Stimulated activated CD4-positive, alpha-beta T cell treated with anti-CD3 and anti-CD28 coated beads, Interleukin-4, amount 100 ng/mL, for 24 hours (primary cell): ENCODE data around the gene HEPHL1.

Experiments
- DNase-seq: peaks from one replicate; pipeline ENCODE4 v3.0.0-alpha.2; 2020

The HEPHL1 gene

DNA sequence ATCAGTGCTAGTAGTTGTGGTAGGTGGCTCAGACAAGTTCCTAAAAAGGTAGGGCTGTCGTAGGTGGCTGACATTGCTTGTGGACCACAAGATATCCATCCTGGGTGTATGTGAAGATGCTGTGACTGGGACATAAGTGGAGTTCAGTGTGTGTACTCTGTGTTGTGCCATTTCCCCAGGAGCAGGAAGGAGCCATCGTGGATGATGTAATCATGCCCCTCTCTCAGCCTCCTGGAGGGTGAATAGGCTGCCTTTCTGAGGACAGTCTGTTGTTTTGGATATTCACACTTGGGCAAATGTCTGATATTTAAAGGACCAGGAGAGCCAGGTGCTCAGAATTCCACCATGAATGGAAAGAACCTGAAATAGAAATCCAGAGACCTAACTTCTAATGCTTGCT, 2.7 kb downstream of the HEPHL1 start:
- DNase-seq, result no peak

DNA sequence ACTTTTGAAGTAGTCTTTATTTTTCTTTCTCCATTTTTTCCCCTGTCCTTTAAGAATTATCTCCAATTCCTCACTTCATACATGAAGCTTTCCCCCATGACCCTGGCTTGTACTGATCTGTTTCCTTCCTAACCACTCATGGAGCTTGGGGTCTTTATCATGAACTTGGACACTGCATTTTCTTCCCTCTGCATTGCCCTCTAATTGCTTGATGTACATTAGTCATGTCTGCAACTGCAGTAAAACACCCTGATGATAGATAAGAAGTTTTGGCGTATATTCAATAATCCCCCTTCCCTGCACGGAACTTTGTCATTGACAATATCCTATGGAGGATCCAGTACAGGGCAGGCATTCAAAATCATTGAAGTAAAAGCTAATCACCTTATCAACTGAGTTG, 3.4 kb downstream of the HEPHL1 start:
- DNase-seq, result no peak

DNA sequence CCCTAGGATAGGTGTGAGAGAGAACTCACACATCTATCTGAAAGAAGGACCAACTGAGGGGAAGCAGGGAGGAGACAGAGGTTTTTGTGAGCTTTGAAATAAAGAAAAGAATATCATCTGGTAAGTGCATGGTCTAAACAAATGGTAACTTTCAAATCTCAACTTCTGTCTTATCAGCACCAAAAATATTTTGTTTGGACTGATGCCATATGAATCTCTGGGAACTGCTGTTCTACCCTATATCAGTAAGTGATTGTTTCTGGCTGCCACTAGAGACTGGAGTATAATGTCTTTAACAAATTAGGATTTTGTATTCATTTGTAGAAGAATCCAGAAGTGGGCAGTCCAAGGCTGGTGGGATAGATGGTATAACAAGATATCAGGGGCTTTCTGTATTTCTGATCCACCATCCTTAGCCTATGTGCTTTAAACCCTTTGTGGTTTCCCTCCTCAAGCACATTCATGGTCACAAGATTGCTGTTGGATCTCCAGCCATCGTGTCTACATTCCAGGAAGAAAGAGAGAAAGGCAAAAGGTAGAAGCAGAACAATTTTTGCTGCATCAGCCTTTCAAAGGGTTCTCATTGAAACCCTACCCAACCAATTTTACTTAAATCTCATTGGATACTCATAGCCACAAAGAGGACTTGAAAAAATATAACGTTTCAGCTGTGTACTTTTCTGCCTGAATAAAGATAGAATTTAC, 4.7 kb downstream of the HEPHL1 start:
- DNase-seq, result no peak

DNA sequence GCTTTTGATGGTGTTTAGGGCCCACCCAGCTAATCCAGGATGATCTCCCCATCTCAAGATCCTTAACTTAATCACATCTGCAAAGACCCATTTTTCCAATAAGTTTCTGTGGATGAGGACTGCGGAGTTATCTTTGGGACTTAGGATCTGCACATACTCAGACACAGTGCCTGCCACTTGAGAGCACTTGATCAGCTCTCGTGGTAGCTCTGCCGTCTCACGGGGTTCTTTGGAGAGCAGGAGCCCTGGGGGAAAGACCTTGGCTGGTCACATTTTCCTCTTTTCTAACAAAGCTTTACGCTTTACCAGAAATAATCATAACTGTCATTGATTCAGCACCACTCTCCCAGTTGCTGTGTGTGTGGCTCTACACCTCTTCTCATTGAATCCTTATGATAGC, 6.1 kb downstream of the HEPHL1 start:
- DNase-seq, result no peak

DNA sequence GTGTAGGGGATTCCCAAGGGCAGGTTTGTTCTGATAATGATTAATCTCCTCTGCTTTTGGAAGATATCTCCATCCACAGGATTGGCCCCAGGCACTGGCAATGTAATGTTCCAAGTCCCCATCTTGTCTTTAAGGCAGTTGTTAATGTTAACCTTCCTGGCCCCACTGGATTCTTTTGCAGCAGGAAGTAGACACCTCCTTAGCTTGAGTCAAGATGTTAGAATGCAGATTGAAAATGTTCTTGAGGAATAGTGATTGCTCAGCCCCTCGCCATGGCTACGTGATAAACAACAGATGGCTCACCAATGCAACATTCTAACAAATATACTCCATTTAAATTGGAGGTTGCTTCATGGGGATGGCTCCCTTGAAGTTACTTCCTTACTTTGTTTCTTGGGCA, 7.3 kb downstream of the HEPHL1 start:
- DNase-seq, result no peak

DNA sequence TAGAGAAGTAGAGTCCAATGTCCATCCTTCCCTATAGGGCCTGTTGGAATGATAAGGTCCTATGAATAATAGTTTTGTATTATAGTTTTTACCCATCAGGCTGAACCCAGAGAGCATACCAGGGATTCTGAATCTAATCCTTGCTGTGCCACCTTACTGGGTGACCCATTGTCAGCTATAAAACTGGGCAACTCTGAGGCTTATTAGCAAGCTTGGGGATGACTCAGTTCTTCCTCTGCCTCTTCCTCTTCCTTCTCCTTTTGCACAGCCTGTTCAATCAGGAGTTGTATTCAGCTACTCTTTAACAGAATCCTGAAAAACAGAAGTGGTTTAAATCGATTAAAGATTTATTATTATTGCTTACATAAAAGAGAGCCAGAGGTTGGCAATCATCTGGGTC, 8.9 kb downstream of the HEPHL1 start:
- DNase-seq, result no peak

DNA sequence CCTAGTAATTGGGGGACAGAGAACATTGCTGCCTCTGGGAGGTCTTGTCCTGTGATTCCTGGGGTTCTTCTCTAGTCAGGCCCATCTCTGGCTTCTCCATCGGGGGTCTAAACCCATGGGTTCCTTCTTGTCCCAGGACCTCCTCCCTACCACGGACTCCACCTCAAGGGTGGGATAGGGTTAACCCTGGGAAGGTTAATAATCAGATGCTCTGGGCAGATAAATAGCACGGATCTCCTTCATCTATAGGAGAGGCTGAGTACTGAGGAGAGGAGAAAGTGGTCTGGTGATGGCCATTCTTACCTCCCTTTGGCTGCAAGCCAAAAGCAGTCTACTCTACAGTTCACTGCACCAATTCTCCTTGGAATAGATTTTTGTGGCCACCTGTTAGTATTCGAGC, 10.5 kb downstream of the HEPHL1 start:
- no peak for DNase-seq

DNA sequence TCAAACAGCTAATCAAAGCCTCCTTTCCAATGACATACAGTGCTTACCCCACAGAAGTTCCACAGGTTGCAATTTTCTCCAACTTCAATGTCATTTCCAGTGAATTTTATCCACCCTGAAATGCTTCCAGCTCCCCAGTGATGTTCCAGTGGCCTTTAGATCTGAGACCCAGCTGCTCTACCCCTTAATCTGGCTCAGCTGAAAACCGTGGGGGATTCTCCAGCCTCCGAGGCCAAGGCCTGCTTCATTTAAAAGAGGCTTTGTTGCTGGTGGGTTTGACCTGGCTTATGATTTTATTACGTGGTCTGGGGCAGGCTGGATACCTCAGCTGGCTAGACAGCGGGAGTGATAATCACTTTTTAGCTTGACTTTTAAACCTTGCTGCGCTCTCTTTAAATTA, 10.9 kb downstream of the HEPHL1 start:
- DNase-seq, result no peak

DNA sequence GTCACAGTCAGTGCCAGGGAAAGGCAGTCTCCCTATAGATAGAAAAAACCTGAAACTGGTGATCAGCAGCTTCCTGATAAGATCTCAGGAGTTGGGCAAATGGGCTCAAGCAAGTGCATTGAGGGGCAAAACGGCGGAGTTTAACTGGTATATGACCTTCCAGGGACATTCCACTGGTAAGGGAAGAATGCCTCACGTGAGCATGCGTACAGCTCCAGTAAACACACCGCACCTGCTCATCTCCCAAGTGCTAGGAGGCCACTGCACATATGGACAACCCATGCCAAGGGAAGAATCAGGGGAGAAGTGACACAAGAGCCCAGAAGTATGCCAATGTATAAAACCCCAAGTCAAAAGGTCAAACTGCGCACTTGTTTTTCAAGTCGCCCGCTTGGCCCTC, 11.6 kb downstream of the HEPHL1 start:
- no peak for DNase-seq

DNA sequence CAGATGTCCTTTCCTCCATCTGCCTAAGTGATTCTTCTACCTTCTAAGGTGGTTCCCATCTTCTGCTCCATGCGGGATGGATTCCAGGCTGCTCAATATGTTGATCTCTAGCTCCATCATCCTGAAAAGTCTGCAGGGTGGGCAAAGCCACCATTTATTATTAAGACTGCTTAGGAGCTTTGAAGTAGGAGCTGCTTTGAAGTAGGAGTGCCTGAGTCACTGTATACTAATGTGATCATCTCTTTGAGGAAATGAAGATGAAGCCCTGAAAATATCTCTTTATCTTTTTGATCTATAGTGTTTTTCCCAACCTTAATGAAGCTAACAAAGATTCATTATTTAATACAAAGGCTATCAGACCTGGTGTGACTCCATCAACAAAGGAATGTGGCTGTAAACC, 13.1 kb downstream of the HEPHL1 start:
- no peak for DNase-seq

DNA sequence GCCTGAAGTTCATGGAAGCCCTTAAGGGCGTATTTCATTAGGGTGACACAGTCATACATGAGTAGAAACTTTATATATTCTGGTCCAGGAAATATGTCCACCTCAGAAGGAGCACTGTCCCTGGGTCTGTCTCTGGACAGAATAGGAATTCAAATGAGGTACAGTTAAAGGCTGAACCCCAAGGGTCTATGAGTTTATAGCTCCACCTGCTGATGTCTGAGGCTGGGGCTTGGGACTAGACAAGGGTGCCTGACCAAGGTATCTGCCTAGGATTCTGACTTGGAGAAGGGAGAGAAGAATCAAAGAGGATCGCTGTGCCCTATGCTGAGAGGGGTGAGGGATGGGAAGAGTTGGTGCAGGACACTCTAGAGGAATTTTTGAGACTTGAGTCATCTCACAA, 14.9 kb downstream of the HEPHL1 start:
- no peak for DNase-seq

DNA sequence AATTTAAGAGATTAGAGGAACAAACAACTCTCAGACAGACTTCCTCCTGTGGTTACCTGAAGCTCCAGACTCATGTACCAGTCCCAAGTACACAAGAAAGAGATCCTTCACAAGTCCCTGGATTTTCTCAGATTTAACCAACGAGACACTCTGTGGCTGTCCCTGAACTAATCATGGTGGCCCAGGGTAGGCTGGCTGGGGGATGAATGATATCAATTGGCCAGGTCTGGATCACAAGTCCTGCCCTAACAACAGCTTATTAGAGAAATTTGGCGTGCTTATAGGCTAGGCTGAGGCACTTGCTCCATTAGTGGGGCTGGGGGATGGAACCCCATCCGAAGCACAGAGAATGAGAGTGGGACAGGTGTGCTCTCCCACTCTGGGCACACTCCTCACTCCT, 22.1 kb downstream of the HEPHL1 start:
- no peak for DNase-seq

DNA sequence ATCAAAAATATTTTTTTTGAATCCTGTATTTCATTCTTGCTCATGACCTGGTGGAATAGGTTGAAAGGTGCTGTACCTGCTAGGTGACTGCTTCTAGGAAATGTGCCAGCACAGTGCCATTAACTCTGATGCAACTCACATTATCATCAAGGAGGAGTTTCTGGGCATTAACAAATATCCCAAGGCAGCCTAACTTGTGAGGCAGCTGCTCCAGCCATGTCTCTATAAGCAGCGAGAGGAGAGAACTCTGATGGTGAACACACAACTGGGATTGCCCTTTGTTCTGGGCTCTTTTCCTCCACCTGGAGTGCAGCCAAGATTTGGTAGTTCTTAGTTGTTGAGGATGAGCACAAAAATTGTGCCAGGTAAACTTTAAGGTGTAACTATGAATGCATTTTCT, 25.6 kb downstream of the HEPHL1 start:
- no peak for DNase-seq

DNA sequence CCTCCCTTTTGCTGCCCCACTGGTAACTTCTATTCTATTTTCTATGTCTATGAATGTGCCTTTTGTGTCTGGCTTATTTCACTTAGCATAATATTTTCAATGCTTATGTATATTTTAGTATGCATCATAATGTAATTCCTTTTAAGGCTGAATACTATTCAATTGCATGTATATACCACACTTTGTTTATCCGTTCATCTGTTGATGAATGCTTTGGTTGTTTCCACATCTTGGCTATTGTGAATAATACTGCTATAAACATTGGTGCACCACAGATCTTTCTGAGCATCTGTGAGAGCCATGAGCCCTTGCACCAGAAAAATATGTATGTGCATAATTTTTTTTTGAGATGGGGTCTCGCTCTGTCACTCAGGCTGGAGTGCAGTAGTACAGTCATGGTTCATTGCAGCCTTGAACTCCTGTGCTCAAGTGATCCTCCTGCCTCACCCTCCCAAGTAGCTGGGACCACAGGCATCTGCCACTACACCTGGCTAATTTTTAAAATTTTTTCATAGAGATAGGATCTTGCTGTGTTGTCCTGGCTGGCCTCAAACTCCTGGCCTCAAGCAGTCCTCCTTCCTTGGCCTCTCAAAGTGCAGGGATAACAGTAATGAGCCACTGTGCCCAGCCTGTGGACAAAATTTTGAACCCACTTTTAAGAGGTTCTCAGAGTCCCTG, 27.0 kb downstream of the HEPHL1 start:
- DNase-seq, result no peak

DNA sequence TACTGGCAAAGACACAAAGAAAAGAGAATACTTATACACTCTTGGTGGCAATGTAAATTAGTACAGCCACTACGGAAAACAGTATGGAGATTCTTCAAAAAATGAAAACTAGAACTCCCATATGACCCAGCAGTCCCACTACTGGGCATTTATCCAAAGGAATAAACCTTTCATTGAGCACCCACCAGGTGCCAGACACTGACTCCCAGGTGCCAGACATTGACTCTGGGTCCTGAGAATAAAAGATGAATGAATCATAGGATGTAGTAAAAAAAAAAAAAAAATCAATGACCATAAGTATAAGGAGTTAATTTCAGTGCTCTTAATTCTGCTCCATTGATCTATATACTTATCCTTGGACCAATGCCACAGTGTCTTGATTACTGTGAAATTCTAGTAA, 28.2 kb downstream of the HEPHL1 start:
- no peak for DNase-seq

DNA sequence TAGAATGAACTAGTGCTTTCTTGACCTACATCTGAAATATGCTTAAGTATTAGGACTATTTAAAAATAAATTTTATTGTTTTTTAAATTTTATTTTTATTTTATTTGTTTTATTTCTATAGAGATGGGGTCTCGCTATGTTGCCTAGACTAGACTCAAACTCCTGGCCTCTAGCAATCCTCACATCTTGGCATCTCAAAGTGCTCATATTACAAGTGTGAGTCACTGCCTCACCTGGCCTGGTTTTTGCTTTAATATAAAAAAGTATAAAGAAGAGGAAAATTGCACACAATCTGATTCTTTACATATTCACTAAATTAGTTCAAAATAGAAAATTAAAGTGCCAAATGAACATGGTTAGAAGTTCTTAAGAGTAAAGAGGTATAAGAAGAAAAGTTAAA, 37.5 kb downstream of the HEPHL1 start:
- DNase-seq, result no peak

DNA sequence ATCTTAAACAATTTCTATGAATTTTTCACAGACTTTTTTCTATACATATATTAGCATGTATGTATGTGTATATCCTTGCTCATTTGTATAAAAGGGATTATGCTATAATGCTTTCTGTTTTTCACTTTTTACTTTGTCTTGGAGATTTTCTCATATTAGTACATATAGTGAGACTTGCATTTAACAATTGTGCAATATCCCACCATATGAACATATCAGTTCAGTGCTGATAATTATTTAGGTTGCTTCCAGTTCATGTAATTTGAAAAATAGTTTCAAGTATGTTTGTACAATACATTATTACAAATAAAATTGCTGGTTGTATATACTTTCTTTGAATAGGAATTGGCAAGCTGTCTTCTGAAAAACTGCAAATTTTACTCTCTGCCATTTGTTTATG, 37.9 kb downstream of the HEPHL1 start:
- no peak for DNase-seq

DNA sequence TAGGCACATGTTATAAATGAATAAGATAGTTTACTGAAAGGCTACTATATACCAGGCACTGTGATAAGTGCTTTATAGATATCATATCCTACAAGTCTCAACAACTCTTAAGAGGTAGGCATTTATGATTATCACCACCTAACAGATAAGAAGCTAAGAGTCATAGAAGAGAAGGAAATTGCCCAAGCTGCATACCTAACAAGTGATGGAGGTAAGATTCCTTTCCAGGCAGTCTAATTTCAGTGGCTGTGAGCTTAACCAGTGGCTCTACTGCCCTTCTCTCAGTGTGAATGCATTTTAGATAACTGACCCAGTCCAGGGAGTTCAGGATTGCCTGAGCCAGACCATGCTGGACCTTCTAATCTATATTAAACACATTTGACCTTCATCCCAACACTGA, 39.2 kb downstream of the HEPHL1 start:
- DNase-seq, result no peak

DNA sequence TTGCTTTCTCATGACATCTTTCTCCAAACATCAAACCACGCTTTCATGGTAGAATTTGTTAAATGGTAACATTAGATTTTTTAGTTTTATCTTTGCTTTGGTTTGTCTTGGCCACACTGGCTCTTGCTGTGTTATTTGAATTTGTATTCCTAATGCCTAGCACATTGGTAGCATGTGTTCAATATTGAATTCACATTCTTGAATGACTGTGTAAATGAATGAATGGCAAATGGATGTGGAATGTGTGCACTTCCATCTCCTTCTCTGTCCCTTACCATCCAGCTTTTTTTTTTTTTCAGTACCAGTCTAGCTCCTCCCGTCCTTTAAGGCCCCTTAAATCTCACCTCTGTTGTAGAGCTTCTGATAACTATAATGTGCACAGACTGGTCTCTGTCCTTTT, 41.2 kb downstream of the HEPHL1 start:
- DNase-seq, result no peak

DNA sequence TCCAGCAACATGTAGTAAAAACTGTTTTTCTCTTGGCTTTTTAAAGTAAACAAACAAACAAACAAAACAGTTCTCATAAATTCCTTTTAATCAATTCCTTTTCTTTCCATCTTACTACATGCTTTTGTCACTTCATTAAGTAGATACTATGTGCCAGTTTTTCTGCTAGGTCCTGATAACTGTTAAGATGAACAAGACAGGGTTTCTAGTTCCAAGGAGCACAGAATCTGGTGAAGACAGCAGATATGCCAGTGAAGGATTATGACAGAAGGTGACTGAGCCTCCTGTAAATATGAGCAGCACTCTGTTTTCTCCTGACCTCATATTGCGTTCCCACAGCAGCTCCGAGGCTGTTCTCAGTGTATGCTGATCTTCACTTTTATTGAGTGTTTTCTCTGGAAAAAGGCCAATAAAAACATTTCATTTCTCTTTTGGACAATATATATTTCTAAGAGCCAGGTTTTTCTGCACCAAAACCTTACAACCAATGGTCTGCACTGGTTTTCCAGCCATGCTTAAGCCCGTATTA, 45.8 kb downstream of the HEPHL1 start:
- DNase-seq, result no peak

DNA sequence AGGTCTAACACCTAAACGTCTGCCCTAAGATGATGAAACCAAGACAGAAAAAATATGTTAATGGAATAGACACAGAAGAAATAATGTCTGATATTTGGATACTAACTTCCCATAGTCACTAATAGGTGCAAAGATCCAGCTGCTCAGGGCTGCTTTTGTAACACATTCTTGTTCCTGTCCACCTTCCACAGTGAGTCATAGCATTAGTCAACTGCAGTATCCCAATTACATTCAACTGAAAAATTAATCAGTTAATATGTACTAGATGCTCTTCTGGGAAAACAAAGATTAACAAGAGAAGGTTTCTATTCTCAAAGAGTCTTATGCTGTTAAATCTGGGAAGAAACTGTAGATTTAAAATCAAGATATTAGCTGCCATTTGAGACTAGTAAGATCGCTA, 47.6 kb downstream of the HEPHL1 start:
- DNase-seq, result no peak

DNA sequence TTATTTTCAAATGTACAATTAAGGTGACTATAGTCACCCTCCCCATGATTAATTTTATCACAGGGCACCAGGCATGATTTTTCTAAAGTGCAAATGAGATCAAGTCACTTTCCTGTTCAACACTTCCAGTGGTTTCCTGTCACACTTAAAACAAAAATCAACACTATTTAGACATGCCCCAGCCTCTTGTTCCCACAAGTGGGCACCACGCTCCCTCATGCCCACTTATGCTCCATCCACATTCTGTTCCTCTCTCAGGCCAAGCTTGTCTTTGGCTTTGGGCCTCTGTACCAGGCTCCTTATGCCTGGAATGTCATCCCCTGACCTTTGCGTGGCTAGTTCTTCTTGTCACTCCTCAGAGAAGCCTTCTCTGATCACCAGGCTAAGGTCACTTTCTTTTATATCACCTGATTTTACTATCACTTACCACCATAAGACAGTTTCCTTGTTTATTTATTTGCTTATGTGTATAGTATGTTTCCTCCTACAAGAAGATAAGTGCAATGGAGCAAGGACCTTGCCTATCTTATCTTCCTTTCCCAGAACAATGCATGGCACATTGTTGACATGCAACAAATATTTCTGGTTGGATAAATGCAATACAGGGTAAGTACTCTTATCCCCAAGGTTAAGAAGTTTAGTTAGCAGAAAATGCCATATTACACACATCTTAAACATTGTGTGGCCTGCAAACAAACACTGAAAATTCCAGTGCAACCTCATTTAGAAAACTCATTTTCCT, 56.6 kb downstream of the HEPHL1 start:
- DNase-seq, result no peak

DNA sequence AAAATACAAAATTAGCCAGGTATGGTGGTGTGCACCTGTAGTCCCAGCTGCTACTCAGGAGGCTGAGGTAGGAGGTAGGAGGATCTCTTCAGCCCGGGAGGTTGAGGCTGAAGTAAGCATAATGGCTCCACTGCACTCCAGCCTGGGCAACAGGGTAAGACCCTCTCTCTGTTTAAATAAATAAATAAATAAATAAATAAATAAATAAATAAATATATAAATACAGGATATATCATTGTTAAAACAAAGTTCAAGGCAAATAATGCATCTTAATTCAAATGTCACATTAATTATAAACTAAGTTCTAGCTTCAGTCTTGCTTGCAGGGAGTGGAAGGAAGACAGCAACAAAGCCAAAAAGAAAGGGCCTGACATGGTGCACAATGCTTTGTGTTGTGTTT, 63.0 kb downstream of the HEPHL1 start:
- no peak for DNase-seq

DNA sequence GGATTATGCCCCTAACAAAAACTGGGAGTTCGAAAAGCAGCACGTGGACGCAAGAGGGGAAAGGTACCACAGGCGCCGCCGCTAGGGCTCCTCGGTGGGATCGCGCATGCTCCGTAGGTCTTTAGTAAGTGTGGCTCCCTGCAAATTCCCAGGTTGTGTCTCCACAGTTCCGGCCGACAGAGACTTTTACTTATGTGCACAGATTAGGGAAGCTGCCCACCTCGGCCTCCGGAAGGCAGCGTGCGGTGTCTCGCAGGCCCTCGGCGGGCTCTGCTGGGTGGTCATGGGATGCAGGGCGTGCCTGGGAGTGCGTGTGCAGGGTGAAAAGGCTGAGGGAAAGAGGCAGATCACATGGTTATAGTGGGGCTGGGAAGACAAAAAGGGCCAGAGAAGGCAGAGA, 67.8 kb downstream of the HEPHL1 start:
- DNase-seq, result no peak
